TTC549 (cell line): Measurements from ENCODE around the gene GPR141.
"Not testable (repeated sequence)": the region's sequence is repeated elsewhere in the genome, so short reads cannot be mapped to it uniquely, and the experiment has no call there.

Source experiments
- FAIRE-seq: peaks from 2 replicates; lab custom pipeline; 2012; peaks lifted over from hg19 to GRCh38; lab: Jason Lieb, UNC

The GPR141 gene

GRCh38 chr7:37686556-37687345 is 3.2 kb downstream of the GPR141 start:
- FAIRE-seq: no peak

GRCh38 chr7:37690206-37690605 is 6.6 kb downstream of the GPR141 start:
- FAIRE-seq: no peak

- FAIRE-seq: no peak
These were observed 10.9 kb downstream of the GPR141 start for GRCh38 chr7:37694208-37695094.

- no peak for FAIRE-seq
These were observed 14.7 kb downstream of the GPR141 start for GRCh38 chr7:37698276-37698675.

DNA sequence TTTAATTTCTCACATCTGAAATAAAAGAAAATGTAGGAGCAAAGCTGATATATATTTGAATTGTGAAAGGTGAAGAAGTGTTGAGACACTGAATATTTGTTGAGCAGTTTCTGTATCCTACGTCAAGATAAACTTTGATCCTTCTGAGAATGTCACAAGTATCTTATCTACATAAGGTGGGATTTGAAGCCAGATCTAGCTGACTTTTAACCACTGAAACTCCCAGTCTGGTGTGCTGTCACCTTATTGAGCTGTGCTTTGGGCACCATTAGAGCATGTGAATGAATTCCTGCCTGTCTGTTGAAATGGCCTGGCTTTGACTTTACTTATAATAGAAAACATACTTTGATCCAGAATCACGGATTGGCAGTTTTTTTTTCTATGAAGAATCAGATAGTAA is 15.2 kb downstream of the GPR141 start:
- FAIRE-seq: no peak

DNA sequence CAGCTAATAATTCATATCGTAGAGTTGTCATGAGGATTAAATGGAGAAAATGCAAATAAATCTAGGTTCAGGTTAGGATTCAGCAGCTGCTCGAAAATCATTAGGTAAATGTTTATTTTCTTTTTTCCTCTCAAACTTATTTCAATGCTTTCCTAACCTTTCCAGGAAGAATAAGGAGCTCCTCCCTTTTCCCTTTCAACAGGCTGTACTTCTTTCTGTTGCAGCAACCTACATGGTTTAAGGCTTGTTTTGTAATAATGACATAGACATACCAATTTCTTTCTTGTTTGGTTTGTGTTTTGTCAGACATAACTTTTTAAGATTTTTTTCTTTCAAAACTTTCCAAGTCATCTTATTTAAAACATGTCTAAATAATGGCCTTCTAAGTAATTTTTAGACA is 18.2 kb downstream of the GPR141 start:
- no peak for FAIRE-seq

DNA sequence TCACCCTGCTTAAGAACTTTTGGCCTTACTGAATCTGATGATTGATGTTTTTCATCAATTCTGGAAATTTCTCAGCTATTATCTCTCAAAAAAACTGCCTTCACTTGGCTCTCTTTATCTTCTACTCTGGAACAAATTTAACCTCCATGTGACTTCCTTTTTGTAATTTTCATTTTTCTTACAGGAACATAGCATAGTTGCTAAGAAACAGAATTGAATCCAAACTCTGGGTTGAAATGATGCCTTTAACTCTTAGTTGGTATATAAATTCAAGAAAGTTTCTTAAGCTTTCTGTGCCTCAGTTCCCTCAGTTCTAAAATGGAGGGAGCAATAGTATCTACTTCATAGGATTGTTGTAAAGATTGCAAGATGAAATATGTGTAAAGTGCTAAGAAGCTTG is 19.8 kb downstream of the GPR141 start:
- no peak for FAIRE-seq

GRCh38 chr7:37704328-37704833 is 20.8 kb downstream of the GPR141 start:
- not testable (repeated sequence) for FAIRE-seq

- FAIRE-seq: no peak
These were observed 22.4 kb downstream of the GPR141 start for GRCh38 chr7:37705976-37706375.

- FAIRE-seq: no peak
These were observed 23.2 kb downstream of the GPR141 start for GRCh38 chr7:37706804-37707203.

GRCh38 chr7:37707754-37708485 is 24.4 kb downstream of the GPR141 start:
- FAIRE-seq: no peak

GRCh38 chr7:37709631-37710509 is 26.3 kb downstream of the GPR141 start:
- no peak for FAIRE-seq

GRCh38 chr7:37713613-37714012 is 30.0 kb downstream of the GPR141 start:
- no peak for FAIRE-seq

GRCh38 chr7:37714606-37715005 is 31.0 kb downstream of the GPR141 start:
- FAIRE-seq: no peak

- no peak for FAIRE-seq
These were observed 35.0 kb downstream of the GPR141 start for GRCh38 chr7:37718585-37718984.

DNA sequence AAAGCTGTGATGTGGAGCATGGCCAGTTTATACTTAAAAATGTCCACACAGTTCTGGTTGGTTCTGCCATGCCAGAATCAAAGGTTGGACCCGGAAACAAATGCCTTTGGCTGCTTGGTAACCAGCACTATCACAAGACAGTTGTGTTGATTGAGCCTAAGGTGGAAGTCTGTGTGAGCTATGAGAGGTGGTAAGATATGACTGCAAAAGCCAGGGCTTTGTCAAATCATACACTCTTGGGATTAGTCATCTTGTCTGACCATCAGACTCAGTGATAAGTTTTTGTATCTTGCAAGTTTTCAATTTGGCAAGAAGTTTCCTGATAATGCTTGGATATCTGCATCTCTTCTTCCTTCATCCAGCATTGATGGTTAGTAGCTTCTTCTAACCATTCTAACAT is 35.5 kb downstream of the GPR141 start:
- no peak for FAIRE-seq

DNA sequence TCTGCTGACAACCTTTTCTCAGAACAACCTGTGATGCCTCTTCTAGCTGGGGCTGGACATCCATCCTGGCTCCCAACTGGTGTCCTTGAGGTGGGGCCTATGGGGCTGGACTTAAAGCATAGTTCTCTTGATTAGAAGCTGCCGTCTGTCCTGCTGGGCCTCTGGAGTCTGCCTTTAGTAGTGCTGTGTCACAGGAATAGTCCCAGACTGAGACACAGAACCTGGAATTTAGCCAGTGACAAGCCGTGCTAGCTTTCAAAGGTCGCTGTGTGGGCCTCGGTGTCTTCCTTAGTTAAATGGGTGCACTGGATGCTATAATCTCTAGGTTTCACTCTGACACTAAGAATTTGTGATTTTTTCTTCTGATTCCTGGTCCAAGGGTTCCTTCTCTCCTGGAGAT is 41.2 kb downstream of the GPR141 start:
- no peak for FAIRE-seq

GRCh38 chr7:37726016-37726415 is 42.5 kb downstream of the GPR141 start:
- FAIRE-seq: no peak

- FAIRE-seq: no peak
These were observed 45.2 kb downstream of the GPR141 start for GRCh38 chr7:37728747-37729146.

DNA sequence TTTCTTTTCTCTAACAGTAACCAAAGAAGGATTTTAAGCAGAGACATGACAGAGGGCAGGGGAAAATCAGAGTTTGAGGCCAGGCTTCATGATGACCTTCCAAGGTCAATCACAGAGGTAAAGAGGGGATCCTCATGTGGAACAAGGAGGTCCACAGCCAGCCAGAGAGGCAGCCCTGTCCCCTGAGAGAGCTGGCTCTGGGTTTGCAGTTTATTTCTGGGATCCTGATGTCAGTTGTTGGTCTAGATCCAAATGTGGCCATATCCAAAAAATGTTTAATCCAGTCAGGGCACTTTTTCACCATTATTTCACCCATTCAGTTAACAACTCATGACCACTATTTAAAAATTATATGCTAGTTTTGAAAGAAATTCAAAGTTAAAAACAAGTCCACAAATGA is 45.6 kb downstream of the GPR141 start:
- no peak for FAIRE-seq

- no peak for FAIRE-seq
These were observed 46.9 kb downstream of the GPR141 start for GRCh38 chr7:37730501-37730900.

DNA sequence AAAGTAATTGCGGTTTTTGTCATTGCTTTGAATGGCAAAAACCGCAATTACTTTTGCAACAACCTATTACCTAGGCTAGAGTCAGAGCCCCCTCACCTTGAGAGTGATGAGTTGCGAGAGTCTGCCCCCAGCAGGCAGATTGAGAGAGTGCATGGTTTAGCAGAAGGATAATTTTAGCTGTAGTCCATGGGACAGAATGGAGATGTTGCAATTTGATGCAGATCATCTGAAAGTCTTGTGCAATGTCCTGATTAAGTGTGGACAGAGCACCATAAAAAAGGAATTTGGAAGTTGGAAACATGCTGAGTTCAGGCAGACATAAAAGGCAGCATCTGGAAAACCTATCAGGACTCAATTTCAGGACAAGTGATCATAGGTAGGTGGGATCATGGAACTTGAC is 48.7 kb downstream of the GPR141 start:
- FAIRE-seq: no peak
